GM19438 (cell line): ENCODE measurements around the gene HYI.

Source experiments
- ATAC-seq: cut with Tn5 transposase; IDR thresholded peaks from one replicate; pipeline ENCODE4 v1.9.1; 2021; ENCODE audit warnings: low read depth; ENCODE audit not compliant: unreplicated experiment

The HYI gene

DNA sequence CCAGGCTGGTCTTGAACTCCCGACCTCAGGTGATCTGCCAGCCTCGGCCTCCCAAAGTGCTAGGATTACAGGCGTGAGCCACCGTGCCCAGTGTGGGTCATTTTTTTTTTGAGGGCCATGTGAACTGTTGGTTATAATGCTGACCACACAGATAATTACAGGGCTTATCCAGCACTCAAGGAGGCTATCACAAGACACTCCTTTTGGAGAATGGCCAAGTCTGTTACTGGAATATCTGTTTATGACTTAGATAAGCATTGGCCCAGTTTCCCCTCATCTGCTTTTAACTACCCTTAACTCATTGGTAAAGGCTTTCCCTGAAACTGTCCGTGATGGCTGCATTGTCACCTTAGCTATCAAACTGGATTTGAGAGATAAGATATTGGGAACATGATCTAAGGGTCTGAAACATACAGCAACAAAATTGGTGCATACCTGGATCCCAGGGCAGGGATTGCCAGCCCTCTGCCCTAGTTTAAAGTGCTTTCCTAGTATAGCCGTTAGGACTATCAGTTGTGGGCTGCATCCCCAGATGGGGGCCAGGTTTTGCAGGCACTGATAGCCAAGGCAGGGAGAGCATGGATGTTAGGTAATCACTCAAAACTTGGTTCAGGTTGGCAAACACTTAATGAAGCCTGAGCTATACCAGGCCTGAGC is 48.4 kb downstream of the HYI start:
- ATAC-seq, result no peak

- no peak for ATAC-seq
Measured at GRCh38 chr1:43404353-43404752, 49.4 kb downstream of the HYI start.

- no peak for ATAC-seq
Measured at GRCh38 chr1:43402089-43402865, 51.5 kb downstream of the HYI start.
